HepG2 (cell line): ENCODE results near the gene TNFAIP2. TPM values are rescaled to one million over a fixed set of nuclear protein-coding genes. Genes with fewer than 3 reads are reported as not detected.
"Not testable (repeated sequence)": the region's sequence is repeated elsewhere in the genome, so short reads cannot be mapped to it uniquely, and the experiment has no call there.

Source experiments
- AGO1 ChIP-seq: fragments of 200-400 bp; formaldehyde crosslinking; IDR thresholded peaks from 2 replicates; pipeline ENCODE4 v1.6.1; 2017; ENCODE audit warnings: mild to moderate bottlenecking, low read depth, low read length, moderate library complexity; ENCODE audit not compliant: poor library complexity, severe bottlenecking
- FOXA1 ChIP-seq, 2 experiments: fragments of 450-650 bp in 1 of 2; sonication (generic) in 1 of 2; formaldehyde crosslinking in 1 of 2; IDR thresholded peaks; 2 replicates each; pipeline versions ENCODE4 v1.4.0 to v1.6.1; 2016 to 2020; ENCODE audit warnings: missing genetic modification reagents in 1 of 2
- FOXA3 ChIP-seq: IDR thresholded peaks from 2 replicates; pipeline ENCODE4 v1.6.1; 2016; ENCODE audit warnings: missing genetic modification reagents, missing compliant biosample characterization
- HDAC2 ChIP-seq: sonication (generic); formaldehyde crosslinking; IDR thresholded peaks from 2 replicates; pipeline ENCODE4 v1.4.0; 2020; ENCODE audit warnings: missing genetic modification reagents
- HNF4G ChIP-seq, 2 experiments: sonication (generic) in 1 of 2; formaldehyde crosslinking in 1 of 2; IDR thresholded peaks; 2 replicates each; pipeline versions ENCODE4 v1.4.0 to v1.6.1; 2011 to 2020; ENCODE audit warnings: borderline replicate concordance in 2 of 2, low read depth in 2 of 2, mild to moderate bottlenecking in 2 of 2, low read length in 1 of 2, missing genetic modification reagents in 1 of 2, moderate library complexity in 1 of 2
- HOXD1 ChIP-seq: sonication (generic); formaldehyde crosslinking; IDR thresholded peaks from 2 replicates; pipeline ENCODE4 v1.5.0; 2020; ENCODE audit warnings: missing genetic modification reagents
- KDM2A ChIP-seq: sonication (generic); formaldehyde crosslinking; IDR thresholded peaks from 2 replicates; pipeline ENCODE4 v1.4.0; 2020; ENCODE audit warnings: low read depth, missing genetic modification reagents, borderline replicate concordance
- KLF16 ChIP-seq, 2 experiments: sonication (generic) in 1 of 2; formaldehyde crosslinking in 1 of 2; IDR thresholded peaks; 2 replicates each; pipeline versions ENCODE4 v1.6.1 to v1.8.0; 2016 to 2023; ENCODE audit warnings: missing genetic modification reagents in 2 of 2, missing compliant biosample characterization in 1 of 2
- MAF1 ChIP-seq: sonication (generic); formaldehyde crosslinking; IDR thresholded peaks from 2 replicates; pipeline ENCODE4 v1.5.0; 2020; ENCODE audit warnings: missing genetic modification reagents, borderline replicate concordance
- NCOA2 ChIP-seq: sonication (generic); formaldehyde crosslinking; IDR thresholded peaks from 2 replicates; pipeline ENCODE4 v1.8.0; 2022; ENCODE audit warnings: inconsistent platforms
- NFYC ChIP-seq: IDR thresholded peaks from 2 replicates; pipeline ENCODE4 v1.6.1; 2016; ENCODE audit warnings: missing genetic modification reagents, missing compliant biosample characterization
- NKX3-1 ChIP-seq: sonication (generic); formaldehyde crosslinking; IDR thresholded peaks from 2 replicates; pipeline ENCODE4 v1.5.0; 2020; ENCODE audit warnings: missing genetic modification reagents
- NR2C2 ChIP-seq: sonication (generic); formaldehyde crosslinking; IDR thresholded peaks from 2 replicates; pipeline ENCODE4 v1.4.0; 2020; ENCODE audit warnings: missing genetic modification reagents, mild to moderate bottlenecking, moderate library complexity, borderline replicate concordance
- NR2F1 ChIP-seq, 2 experiments: fragments of 450-650 bp in 1 of 2; formaldehyde crosslinking in 1 of 2; IDR thresholded peaks; 2 replicates each; pipeline versions ENCODE4 v1.5.0 to v1.6.1; 2016 to 2020; ENCODE audit warnings: mild to moderate bottlenecking in 1 of 2, missing compliant biosample characterization in 1 of 2, missing genetic modification reagents in 1 of 2, moderate library complexity in 1 of 2
- POLR2A ChIP-seq, 2 experiments: IDR thresholded peaks; 2 replicates each; pipeline ENCODE4 v1.6.1; 2011; ENCODE audit warnings: low read depth in 2 of 2, low read length in 2 of 2, mild to moderate bottlenecking in 1 of 2, moderate library complexity in 1 of 2; ENCODE audit not compliant: insufficient read depth in 1 of 2
- POLR2AphosphoS5 ChIP-seq: IDR thresholded peaks from 2 replicates; pipeline ENCODE4 v1.6.1; 2012; ENCODE audit warnings: low read depth, low read length
- RCOR2 ChIP-seq: IDR thresholded peaks from 2 replicates; pipeline ENCODE4 v1.6.1; 2016; ENCODE audit warnings: missing biosample characterization, missing genetic modification reagents
- RFXAP ChIP-seq: sonication (generic); formaldehyde crosslinking; IDR thresholded peaks from 2 replicates; pipeline ENCODE4 v1.4.0; 2020; ENCODE audit warnings: missing genetic modification reagents, borderline replicate concordance
- SAFB2 ChIP-seq: sonication (generic); formaldehyde crosslinking; IDR thresholded peaks from 2 replicates; pipeline ENCODE4 v1.5.1; 2020; ENCODE audit warnings: missing genetic modification reagents, low read depth, mild to moderate bottlenecking, borderline replicate concordance
- SIX1 ChIP-seq: sonication (generic); formaldehyde crosslinking; IDR thresholded peaks from 2 replicates; pipeline ENCODE4 v1.4.0; 2020; ENCODE audit warnings: missing genetic modification reagents, borderline replicate concordance
- ZNF34 ChIP-seq: sonication (generic); formaldehyde crosslinking; IDR thresholded peaks from 2 replicates; pipeline ENCODE4 v1.4.0; 2020; ENCODE audit warnings: mild to moderate bottlenecking, missing genetic modification reagents, borderline replicate concordance
- ZNF878 ChIP-seq: sonication (generic); formaldehyde crosslinking; IDR thresholded peaks from 2 replicates; pipeline ENCODE4 v1.8.1; 2023; ENCODE audit warnings: mild to moderate bottlenecking, missing genetic modification reagents, moderate library complexity
- polyA plus RNA-seq, 8 experiments: library from polyadenylated mRNA; depleted of rRNA in 3 of 8; stranded (reverse) in 7 of 8; unstranded in 1 of 8; fragments of >200 nt; fragmentation: Illumina TruSeq in 4 of 8; extraction: Trizol in 4 of 8; gene quantifications; 2 replicates each; pipeline versions ENCODE4 v1.2.1 to v1.2.3, GENCODE V29; 2011 to 2016; ENCODE audit warnings: low read depth in 4 of 8, missing spikeins in 1 of 8, mixed read lengths in 1 of 8; ENCODE audit not compliant: insufficient read depth in 1 of 8
- total RNA-seq, 5 experiments: library from RNA; depleted of rRNA; stranded (reverse); fragments of >200 nt; fragmentation: Illumina TruSeq; extraction: Trizol; gene quantifications; 2 replicates each; pipeline ENCODE4 v1.2.3, GENCODE V29; 2016; ENCODE audit warnings: low read depth in 1 of 5
- TF ChIP-seq, protein P1 (sequence below): sonication (generic); formaldehyde crosslinking; conservative IDR thresholded peaks from 2 replicates; pipeline ENCODE4 v1.8.0; 2022; ENCODE audit warnings: mild to moderate bottlenecking, moderate library complexity, missing genetic modification reagents
- TF ChIP-seq, protein P2 (sequence below): sonication (generic); formaldehyde crosslinking; IDR thresholded peaks from 2 replicates; pipeline ENCODE4 v1.4.0; 2020; ENCODE audit warnings: missing genetic modification reagents
- TF ChIP-seq, protein P3 (sequence below): sonication (generic); formaldehyde crosslinking; IDR thresholded peaks from 2 replicates; pipeline ENCODE4 v1.8.1; 2023; ENCODE audit warnings: mild to moderate bottlenecking, moderate library complexity, missing genetic modification reagents

Gene TNFAIP2
- total and polyA plus RNA-seq, 2 of the 13 experiments (the other 11 are each of a cell fraction or from before 2014, with no cell fraction given), result 0.46 to 1.5 TPM

DNA sequence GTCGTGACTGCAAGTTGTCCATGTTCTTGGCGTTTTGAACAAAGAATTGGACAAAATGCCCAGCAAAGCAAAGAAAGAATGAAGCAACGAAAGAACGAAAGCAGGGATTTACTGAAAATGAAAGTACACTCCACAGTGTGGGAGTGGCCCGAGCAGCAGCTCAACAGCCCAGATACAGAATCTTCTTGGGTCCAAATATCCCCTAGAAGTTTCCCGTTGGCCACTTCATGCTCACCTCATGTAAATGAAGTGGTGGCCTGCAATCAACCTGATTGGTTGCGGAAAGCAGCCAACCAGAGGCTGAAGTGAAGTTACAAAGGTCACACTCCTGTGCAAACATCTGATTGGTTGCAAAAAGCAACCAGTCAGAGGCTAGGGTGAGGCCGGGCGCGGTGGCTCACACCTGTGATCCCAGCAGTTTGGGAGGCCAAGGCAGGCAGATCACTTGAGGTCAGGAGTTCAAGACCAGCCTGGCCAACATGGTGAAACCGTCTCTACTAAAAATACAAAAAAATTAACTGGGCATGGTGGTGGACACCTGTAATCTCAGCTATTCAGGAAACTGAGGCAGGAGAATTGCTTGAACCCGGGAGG is 8.1 kb upstream of the TNFAIP2 start (continued):
- TF ChIP-seq, protein P1, sequence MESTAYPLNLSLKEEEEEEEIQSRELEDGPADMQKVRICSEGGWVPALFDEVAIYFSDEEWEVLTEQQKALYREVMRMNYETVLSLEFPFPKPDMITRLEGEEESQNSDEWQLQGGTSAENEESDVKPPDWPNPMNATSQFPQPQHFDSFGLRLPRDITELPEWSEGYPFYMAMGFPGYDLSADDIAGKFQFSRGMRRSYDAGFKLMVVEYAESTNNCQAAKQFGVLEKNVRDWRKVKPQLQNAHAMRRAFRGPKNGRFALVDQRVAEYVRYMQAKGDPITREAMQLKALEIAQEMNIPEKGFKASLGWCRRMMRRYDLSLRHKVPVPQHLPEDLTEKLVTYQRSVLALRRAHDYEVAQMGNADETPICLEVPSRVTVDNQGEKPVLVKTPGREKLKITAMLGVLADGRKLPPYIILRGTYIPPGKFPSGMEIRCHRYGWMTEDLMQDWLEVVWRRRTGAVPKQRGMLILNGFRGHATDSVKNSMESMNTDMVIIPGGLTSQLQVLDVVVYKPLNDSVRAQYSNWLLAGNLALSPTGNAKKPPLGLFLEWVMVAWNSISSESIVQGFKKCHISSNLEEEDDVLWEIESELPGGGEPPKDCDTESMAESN (CRISPR knock-in tag), result peak; percentile 34; the same call in 1 of the 2 replicates
- peak; percentile 55; the same call in 1 of the 2 replicates for TF ChIP-seq NR2C2 (CRISPR knock-in tag)
- TF ChIP-seq FOXA1 (IDR thresholded peaks at IDR 0.05); HNF4G (IDR thresholded peaks at IDR 0.05; ENCODE audit: borderline replicate concordance, low read depth, low read length): not testable (repeated sequence)
- peak; percentile 51 for TF ChIP-seq FOXA1 (CRISPR knock-in tag; IDR thresholded peaks at IDR 0.05)
- peak; percentile 56; the same call in 1 of the 2 replicates for TF ChIP-seq HDAC2 (CRISPR knock-in tag)
- peak; percentile 29; the same call in 1 of the 2 replicates for TF ChIP-seq NCOA2 (CRISPR knock-in tag)
- TF ChIP-seq, protein P2, sequence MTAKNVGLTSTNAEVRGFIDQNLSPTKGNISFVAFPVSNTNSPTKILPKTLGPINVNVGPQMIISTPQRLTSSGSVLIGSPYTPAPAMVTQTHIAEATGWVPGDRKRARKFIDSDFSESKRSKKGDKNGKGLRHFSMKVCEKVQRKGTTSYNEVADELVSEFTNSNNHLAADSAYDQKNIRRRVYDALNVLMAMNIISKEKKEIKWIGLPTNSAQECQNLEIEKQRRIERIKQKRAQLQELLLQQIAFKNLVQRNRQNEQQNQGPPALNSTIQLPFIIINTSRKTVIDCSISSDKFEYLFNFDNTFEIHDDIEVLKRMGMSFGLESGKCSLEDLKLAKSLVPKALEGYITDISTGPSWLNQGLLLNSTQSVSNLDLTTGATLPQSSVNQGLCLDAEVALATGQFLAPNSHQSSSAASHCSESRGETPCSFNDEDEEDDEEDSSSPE (CRISPR knock-in tag), result peak; percentile 45; the same call in 1 of the 2 replicates
- TF ChIP-seq POLR2AphosphoS5, result peak; percentile 38; the same call in 1 of the 2 replicates
- TF ChIP-seq NR2F1 (CRISPR knock-in tag; IDR thresholded peaks at IDR 0.05), result peak in 1 of 2 experiments; percentile 54; a peak in 2 of 4 replicates
- 0 out of 2 replicates have a peak, but pooled peaks have one; percentile 36 for TF ChIP-seq ZNF34
- TF ChIP-seq HOXD1 (CRISPR knock-in tag), result peak; percentile 62; the same call in 1 of the 2 replicates
- TF ChIP-seq AGO1, result peak; percentile 86
- peak; percentile 23; the same call in 1 of the 2 replicates for TF ChIP-seq MAF1 (CRISPR knock-in tag)
- TF ChIP-seq SAFB2 (CRISPR knock-in tag), result 0 out of 2 replicates have a peak, but pooled peaks have one; percentile 56
- TF ChIP-seq KDM2A, result peak; percentile 84; the same call in 1 of the 2 replicates
- TF ChIP-seq, protein P3, sequence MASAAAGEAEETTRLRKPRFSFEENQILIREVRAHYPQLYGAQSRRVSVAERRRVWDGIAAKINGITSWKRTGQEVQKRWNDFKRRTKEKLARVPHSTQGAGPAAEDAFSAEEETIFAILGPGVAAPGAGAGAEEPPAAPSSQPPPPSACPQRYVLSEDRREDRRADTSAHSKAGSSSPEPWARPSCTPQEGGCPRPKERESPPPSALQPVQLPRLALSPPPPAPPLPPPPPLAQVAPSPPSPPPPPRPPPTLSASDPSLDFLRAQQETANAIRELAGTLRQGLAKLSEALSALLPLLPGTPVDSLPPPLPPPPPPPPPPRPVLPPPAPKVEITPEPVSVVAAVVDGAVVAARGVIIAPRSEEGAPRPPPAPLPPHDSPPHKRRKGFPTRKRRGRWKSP, result 0 out of 2 replicates have a peak, but pooled peaks have one; percentile 25
- TF ChIP-seq NKX3-1 (CRISPR knock-in tag), result peak; percentile 28; the same call in 1 of the 2 replicates
- 0 out of 2 replicates have a peak, but pooled peaks have one; percentile 42 for TF ChIP-seq HNF4G (CRISPR knock-in tag; IDR thresholded peaks at IDR 0.05; ENCODE audit: borderline replicate concordance, low read depth)
- TF ChIP-seq SIX1, result 0 out of 2 replicates have a peak, but pooled peaks have one; percentile 27
- peak; percentile 80 for TF ChIP-seq NFYC (CRISPR knock-in tag)
- TF ChIP-seq RCOR2, result peak; percentile 94
- 0 out of 2 replicates have a peak, but pooled peaks have one; percentile 42 for TF ChIP-seq ZNF878
- TF ChIP-seq RFXAP (CRISPR knock-in tag), result peak; percentile 70
- peak; percentile 40; the same call in 1 of the 2 replicates for TF ChIP-seq FOXA3 (CRISPR knock-in tag)
- 0 out of 4 replicates have a peak, but pooled peaks of 1 of the 2 experiments have one; percentile 0 for TF ChIP-seq POLR2A (IDR thresholded peaks at IDR 0.05; ENCODE audit: insufficient read depth in 1 of 2, low read depth in 2 of 2, low read length in 2 of 2)
- peak in 1 of 2 experiments; percentile 42; a peak in 1 of 4 replicates for TF ChIP-seq KLF16 (CRISPR knock-in tag; IDR thresholded peaks at IDR 0.05)
